Panc1 (cell line): Measurements from ENCODE around the gene COL28A1. TPM values are rescaled to one million over a fixed set of nuclear protein-coding genes. Genes with fewer than 3 reads are reported as not detected.

ENCODE experiments used
- ATAC-seq: fragments of 200-7000 bp; cut with Tn5 transposase; 2 replicates; pipeline ENCODE4 v1.9.1; 2020; ENCODE audit warnings: mild to moderate bottlenecking, moderate library complexity
- BruUV-seq: library from RNA; stranded (reverse); fragments of 400-500 nt; replicated peaks from 2 replicates; lab custom pipeline; 2021; lab: Mats Ljungman, UMichigan
- CTCF ChIA-PET: fragments of 300-600 bp; sonication (Branson Sonifier 250); formaldehyde crosslinking; loops from one replicate; lab custom pipeline; 2022; ENCODE audit warnings: antibody characterized with exemption; lab: Charles Lee
- POLR2A ChIA-PET: fragments of 300-600 bp; sonication (Branson Sonifier 250); formaldehyde crosslinking; loops from one replicate; lab custom pipeline; 2022; ENCODE audit warnings: antibody characterized with exemption; lab: Charles Lee
- DNase-seq: peaks from one replicate; pipeline ENCODE4 v3.0.0-alpha.2; 2010; ENCODE audit warnings: low read depth, low spot score
- H3K27ac ChIP-seq: 2 replicates; pipeline ENCODE4 v1.5.1; 2011; ENCODE audit warnings: mild to moderate bottlenecking, low read length, inconsistent platforms
- H3K27me3 ChIP-seq: fragments of 200-500 bp; sonication (Bioruptor generic); 2 replicates; pipeline ENCODE4 v1.6.0; 2014; ENCODE audit warnings: low read length, inconsistent platforms; ENCODE audit not compliant: control insufficient read depth, insufficient read depth
- H3K36me3 ChIP-seq: fragments of 200-500 bp; sonication (Bioruptor generic); 2 replicates; pipeline ENCODE4 v1.5.1; 2014; ENCODE audit warnings: inconsistent platforms, mild to moderate bottlenecking, low read length, moderate library complexity; ENCODE audit not compliant: control insufficient read depth, insufficient read depth
- H3K4me1 ChIP-seq: 2 replicates; pipeline ENCODE4 v1.5.1; 2011; ENCODE audit warnings: inconsistent platforms, mild to moderate bottlenecking, low read length, moderate library complexity; ENCODE audit not compliant: control insufficient read depth, insufficient read depth
- H3K4me3 ChIP-seq, 2 experiments: 2 replicates each; pipeline ENCODE4 v1.5.1; 2011 to 2012; ENCODE audit warnings: low read depth in 2 of 2, low read length in 2 of 2, mild to moderate bottlenecking in 2 of 2, inconsistent platforms in 1 of 2, moderate library complexity in 1 of 2
- H3K9me3 ChIP-seq: fragments of 200-500 bp; sonication (Bioruptor generic); 2 replicates; pipeline ENCODE4 v1.5.1; 2014; ENCODE audit warnings: low read depth, mild to moderate bottlenecking, inconsistent platforms, low read length, moderate library complexity; ENCODE audit not compliant: control insufficient read depth, insufficient read depth
- POLR2AphosphoS5 ChIP-seq: IDR thresholded peaks from 2 replicates; pipeline ENCODE4 v1.6.1; 2012; ENCODE audit warnings: mild to moderate bottlenecking, low read depth, low read length, moderate library complexity
- SIN3A ChIP-seq: IDR thresholded peaks from 2 replicates; pipeline ENCODE4 v1.6.1; 2012; ENCODE audit warnings: low read depth, mild to moderate bottlenecking, low read length, moderate library complexity, borderline replicate concordance; ENCODE audit not compliant: insufficient read depth
- TCF7L2 ChIP-seq: IDR thresholded peaks from 2 replicates; pipeline ENCODE4 v1.6.1; 2011; ENCODE audit warnings: mild to moderate bottlenecking, low read depth, low read length, inconsistent platforms
- in situ Hi-C: cut with HindIII; loops from 2 replicates; pipeline ENCODE4 v1.10.0; 2016; ENCODE audit warnings: low sequenced_read_pairs, low pct_unique_long_range_greater_than_20kb
- intact Hi-C: fragments of 100-400 bp; cut with micrococcal nuclease; formaldehyde crosslinking; loops from one replicate; pipeline ENCODE4 v1.10.0; 2022; ENCODE audit not compliant: unreplicated experiment
- total RNA-seq: library from RNA; stranded (reverse); gene quantifications from one replicate; pipeline ENCODE4 v1.2.1, GENCODE V29; 2021; ENCODE audit not compliant: unreplicated experiment
- TF ChIP-seq, protein P1 (sequence below), 2 experiments: IDR thresholded peaks; 2 replicates each; pipeline ENCODE4 v1.6.1; 2011 to 2012; ENCODE audit warnings: low read depth in 2 of 2, control low read depth in 1 of 2, low read length in 1 of 2, mild to moderate bottlenecking in 1 of 2, moderate library complexity in 1 of 2; ENCODE audit not compliant: insufficient read depth in 1 of 2
- TF ChIP-seq, protein P2 (sequence below): fragments of 450-650 bp; IDR thresholded peaks from 2 replicates; pipeline ENCODE4 v1.5.1; 2017; ENCODE audit warnings: mild to moderate bottlenecking

Gene COL28A1
- total RNA-seq, 1 experiment from 2014 or later, result not detected

DNA sequence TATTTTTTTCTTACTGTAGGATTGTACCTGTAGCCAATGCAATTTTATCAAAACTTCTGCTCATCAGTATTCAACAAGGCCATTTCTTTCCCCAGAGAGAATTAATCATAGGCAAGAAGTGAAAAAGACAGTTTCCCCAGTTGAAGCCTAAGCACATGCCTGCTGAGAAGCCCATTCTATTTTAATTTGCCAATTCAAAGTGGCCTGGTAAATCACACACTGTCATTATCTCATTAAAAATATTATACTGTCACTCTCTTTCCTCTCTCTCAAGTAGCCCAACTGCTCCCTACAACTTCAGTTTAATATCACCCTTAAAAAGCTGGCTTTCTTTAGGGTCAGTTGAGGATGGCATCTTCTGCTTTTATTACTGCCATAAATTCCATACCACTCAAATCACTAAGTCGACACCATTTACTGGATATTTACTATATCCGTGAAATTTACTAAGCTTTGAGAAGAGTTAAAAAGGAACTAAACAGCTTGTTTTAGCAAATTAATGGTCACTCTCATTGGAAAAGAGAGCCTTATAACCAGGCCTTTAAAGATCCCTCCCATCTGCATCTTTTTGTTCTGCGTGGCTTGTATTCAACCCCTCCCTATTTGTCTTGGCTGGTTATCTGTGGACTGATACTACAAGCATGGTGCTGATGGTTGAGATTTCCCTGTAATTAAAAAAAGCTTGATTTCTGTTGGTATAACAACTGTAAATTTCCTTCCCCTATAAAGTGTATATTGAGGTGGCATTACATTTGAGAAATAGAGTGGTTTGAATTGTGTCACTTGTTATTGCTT is 30.6 kb downstream of the COL28A1 start:
- no peak overlapping the region for H3K27ac ChIP-seq
- DNase-seq (no peak), ATAC-seq (no peak)
- intact Hi-C loops, result no loop called here
- in situ Hi-C loops, result no loop called here
- CTCF ChIA-PET, result interaction anchor here (0.6 kb wide), 1 partner anchor 1107 kb away, joined by 10 read pairs; no protein-coding TSS in a partner anchor
- no TSS peak for BruUV-seq
- H3K36me3 ChIP-seq, result no peaks in the 10 kb centered on the region
- POLR2A ChIA-PET, result no interaction called here
- no peak overlapping the region for H3K4me3 ChIP-seq
- TF ChIP-seq TCF7L2, result no peak
- no peak for TF ChIP-seq SIN3A
- no peak for TF ChIP-seq POLR2AphosphoS5
- TF ChIP-seq, protein P1, sequence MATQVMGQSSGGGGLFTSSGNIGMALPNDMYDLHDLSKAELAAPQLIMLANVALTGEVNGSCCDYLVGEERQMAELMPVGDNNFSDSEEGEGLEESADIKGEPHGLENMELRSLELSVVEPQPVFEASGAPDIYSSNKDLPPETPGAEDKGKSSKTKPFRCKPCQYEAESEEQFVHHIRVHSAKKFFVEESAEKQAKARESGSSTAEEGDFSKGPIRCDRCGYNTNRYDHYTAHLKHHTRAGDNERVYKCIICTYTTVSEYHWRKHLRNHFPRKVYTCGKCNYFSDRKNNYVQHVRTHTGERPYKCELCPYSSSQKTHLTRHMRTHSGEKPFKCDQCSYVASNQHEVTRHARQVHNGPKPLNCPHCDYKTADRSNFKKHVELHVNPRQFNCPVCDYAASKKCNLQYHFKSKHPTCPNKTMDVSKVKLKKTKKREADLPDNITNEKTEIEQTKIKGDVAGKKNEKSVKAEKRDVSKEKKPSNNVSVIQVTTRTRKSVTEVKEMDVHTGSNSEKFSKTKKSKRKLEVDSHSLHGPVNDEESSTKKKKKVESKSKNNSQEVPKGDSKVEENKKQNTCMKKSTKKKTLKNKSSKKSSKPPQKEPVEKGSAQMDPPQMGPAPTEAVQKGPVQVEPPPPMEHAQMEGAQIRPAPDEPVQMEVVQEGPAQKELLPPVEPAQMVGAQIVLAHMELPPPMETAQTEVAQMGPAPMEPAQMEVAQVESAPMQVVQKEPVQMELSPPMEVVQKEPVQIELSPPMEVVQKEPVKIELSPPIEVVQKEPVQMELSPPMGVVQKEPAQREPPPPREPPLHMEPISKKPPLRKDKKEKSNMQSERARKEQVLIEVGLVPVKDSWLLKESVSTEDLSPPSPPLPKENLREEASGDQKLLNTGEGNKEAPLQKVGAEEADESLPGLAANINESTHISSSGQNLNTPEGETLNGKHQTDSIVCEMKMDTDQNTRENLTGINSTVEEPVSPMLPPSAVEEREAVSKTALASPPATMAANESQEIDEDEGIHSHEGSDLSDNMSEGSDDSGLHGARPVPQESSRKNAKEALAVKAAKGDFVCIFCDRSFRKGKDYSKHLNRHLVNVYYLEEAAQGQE (IDR thresholded peaks at IDR 0.05; ENCODE audit: insufficient read depth in 1 of 2, low read depth in 2 of 2, low read length in 1 of 2), result no peak
- TF ChIP-seq, protein P2, sequence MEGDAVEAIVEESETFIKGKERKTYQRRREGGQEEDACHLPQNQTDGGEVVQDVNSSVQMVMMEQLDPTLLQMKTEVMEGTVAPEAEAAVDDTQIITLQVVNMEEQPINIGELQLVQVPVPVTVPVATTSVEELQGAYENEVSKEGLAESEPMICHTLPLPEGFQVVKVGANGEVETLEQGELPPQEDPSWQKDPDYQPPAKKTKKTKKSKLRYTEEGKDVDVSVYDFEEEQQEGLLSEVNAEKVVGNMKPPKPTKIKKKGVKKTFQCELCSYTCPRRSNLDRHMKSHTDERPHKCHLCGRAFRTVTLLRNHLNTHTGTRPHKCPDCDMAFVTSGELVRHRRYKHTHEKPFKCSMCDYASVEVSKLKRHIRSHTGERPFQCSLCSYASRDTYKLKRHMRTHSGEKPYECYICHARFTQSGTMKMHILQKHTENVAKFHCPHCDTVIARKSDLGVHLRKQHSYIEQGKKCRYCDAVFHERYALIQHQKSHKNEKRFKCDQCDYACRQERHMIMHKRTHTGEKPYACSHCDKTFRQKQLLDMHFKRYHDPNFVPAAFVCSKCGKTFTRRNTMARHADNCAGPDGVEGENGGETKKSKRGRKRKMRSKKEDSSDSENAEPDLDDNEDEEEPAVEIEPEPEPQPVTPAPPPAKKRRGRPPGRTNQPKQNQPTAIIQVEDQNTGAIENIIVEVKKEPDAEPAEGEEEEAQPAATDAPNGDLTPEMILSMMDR, result no peak
- no peaks in the 10 kb centered on the region for H3K27me3 ChIP-seq
- no peaks in the 10 kb centered on the region for H3K4me1 ChIP-seq
- no peaks in the 10 kb centered on the region for H3K9me3 ChIP-seq

- Histone ChIP-seq H3K9me3 (no peaks in the 10 kb centered on the region), H3K4me1 (no peaks in the 10 kb centered on the region), H3K36me3 (no peaks in the 10 kb centered on the region), H3K4me3 (no peak overlapping the region), H3K27ac (no peak overlapping the region), H3K27me3 (0 out of 2 replicates have a peak, but pooled peaks cover 3% of the 10 kb centered on the region)
- ATAC-seq, result no peak
- no TSS peak for BruUV-seq
- in situ Hi-C loops, result no loop called here
- CTCF ChIA-PET, result no interaction called here
- DNase-seq, result no peak
- POLR2A ChIA-PET, result no interaction called here
- intact Hi-C loops, result no loop called here
- TF ChIP-seq, protein P1 (IDR thresholded peaks at IDR 0.05; ENCODE audit: insufficient read depth in 1 of 2, low read depth in 2 of 2, low read length in 1 of 2), result no peak
- TF ChIP-seq, protein P2, result no peak
- TF ChIP-seq POLR2AphosphoS5, result no peak
- no peak for TF ChIP-seq SIN3A
Observed at GRCh38 chr7:7499892-7500291, 35.8 kb downstream of the COL28A1 start.
